H1 (cell line): ENCODE data around the gene CDK8. TPM values are rescaled to one million over a fixed set of nuclear protein-coding genes. Genes with fewer than 3 reads are reported as not detected.

ENCODE experiments used
- JUN ChIP-seq: IDR thresholded peaks from 2 replicates; pipeline ENCODE4 v1.6.1; 2011; ENCODE audit warnings: low read depth, mild to moderate bottlenecking, improper control_type of control experiment, low read length
- RNF2 ChIP-seq: fragments of 200-900, 300-1000 bp; sonication (generic); IDR thresholded peaks from 2 replicates; pipeline ENCODE4 v1.7.1; 2016; ENCODE audit warnings: borderline replicate concordance, low read depth, mild to moderate bottlenecking, antibody characterized with exemption, low read length; ENCODE audit not compliant: poor library complexity, severe bottlenecking; ENCODE audit errors: missing control alignments
- polyA plus RNA-seq, 7 experiments: library from polyadenylated mRNA; depleted of rRNA in 3 of 7; stranded (reverse) in 5 of 7; unstranded in 2 of 7; fragments of >200 nt in 5 of 7; fragments of 200-250 nt in 2 of 7; gene quantifications; 1 replicate in 5 of 7; 2 replicates in 1 of 7; 4 replicates in 1 of 7; pipeline versions ENCODE4 v1.2.1 to v1.2.3, GENCODE V29; 2011 to 2013; ENCODE audit warnings: missing spikeins in 2 of 7, mixed read lengths in 2 of 7
- total RNA-seq: library from RNA; stranded (reverse); fragmentation: NEBNext Ultra II Directional; extraction: Animal tissue kit (Norgen Biotek cat#: 25700); gene quantifications from 2 replicates; pipeline ENCODE4 v1.2.1, GENCODE V29; 2021

The CDK8 gene
- total and polyA plus RNA-seq, 2 of the 8 experiments (the other 6 are each of a cell fraction or from before 2014, with no cell fraction given) = 22.1 to 25.6 TPM

GRCh38 chr13:26411206-26411605, 157.3 kb downstream of the CDK8 start (continued):
- TF ChIP-seq JUN (no peak), RNF2 (no peak)
